Nephron (organoid): Measurements from ENCODE around the gene CCZ1B.
A peak's percentile ranks its signal among the peaks of the same experiment; 100 is the strongest.
"Not testable (repeated sequence)": the region's sequence is repeated elsewhere in the genome, so short reads cannot be mapped to it uniquely, and the experiment has no call there.

Experiments
- H3K27ac Mint-ChIP-seq, 3 experiments: 2 replicates each; pipeline ENCODE4 v1.8.0; 2020; ENCODE audit warnings: mixed read lengths in 3 of 3, mild to moderate bottlenecking in 2 of 3, moderate library complexity in 1 of 3
- H3K27me3 Mint-ChIP-seq: 2 replicates; pipeline ENCODE4 v1.8.0; 2021; ENCODE audit warnings: low read depth, mild to moderate bottlenecking, moderate library complexity, mixed read lengths
- H3K36me3 Mint-ChIP-seq: 2 replicates; pipeline ENCODE4 v1.8.0; 2020; ENCODE audit warnings: low read depth, mixed read lengths
- H3K4me1 Mint-ChIP-seq: 2 replicates; pipeline ENCODE4 v1.8.0; 2020; ENCODE audit warnings: mixed read lengths
- H3K4me3 Mint-ChIP-seq, 3 experiments: 2 replicates each; pipeline ENCODE4 v1.8.0; 2020; ENCODE audit warnings: mild to moderate bottlenecking in 3 of 3, mixed read lengths in 3 of 3, moderate library complexity in 2 of 3
- H3K9me3 Mint-ChIP-seq: 2 replicates; pipeline ENCODE4 v1.8.0; 2020; ENCODE audit warnings: mixed read lengths
- CTCF ChIP-seq, 3 experiments: fragments of 200-600 bp; sonication (generic); IDR thresholded peaks; one replicate each; pipeline ENCODE4 v1.5.0; 2021; ENCODE audit warnings: antibody characterized with exemption in 3 of 3; ENCODE audit not compliant: unreplicated experiment in 3 of 3

The CCZ1B gene

DNA sequence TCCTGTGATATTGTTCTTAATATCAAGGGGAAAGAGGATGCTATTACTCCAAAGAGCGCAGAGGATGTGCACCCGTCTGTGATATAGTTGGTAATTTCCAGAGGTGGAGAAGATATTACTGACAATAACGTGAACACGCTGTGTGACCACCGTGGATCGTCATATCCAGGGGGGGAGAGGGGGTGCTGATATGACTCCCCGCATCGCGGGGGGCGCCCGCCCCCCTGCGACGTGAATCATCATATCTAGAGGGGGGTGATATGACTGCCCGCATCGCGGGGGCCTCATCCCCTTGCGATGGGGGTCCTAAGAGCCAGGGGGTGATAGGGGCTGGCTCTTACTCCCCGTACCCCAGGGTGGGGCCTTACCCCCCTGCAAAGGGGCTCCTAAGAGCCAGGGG is 21.7 kb upstream of the CCZ1B start:
- H3K9me3 Mint-ChIP-seq, H3K4me1 Mint-ChIP-seq, H3K36me3 Mint-ChIP-seq, H3K4me3 Mint-ChIP-seq, H3K27ac Mint-ChIP-seq: not testable (repeated sequence)
- peaks cover 27% of the 10 kb centered on the region for H3K27me3 Mint-ChIP-seq

DNA sequence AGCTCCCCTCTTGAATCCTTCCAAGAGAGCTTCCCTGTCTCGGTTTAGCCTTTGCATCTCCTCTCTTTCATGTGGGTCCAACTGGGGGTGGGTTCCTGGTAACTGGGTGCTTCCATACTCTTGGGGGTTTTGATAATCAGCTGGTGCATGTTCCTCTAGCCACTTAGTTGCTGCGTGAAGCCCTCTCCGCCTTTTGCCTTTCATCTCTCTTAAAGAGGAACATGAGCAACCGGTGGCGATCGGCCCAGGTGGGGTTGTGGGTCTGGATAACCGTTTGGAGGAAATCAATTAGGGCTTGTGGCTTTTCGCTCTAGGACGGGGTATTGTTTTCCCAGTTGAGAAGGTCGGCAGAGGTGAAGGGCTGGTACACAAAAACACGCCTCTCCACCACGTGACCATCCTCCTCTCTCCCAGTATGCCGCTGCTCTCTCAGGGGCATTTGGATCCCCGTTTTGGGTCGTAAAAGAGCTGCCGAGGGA is 19.9 kb upstream of the CCZ1B start:
- peaks cover 28% of the 10 kb centered on the region for H3K27me3 Mint-ChIP-seq
- H3K4me3 Mint-ChIP-seq, H3K9me3 Mint-ChIP-seq, H3K27ac Mint-ChIP-seq, H3K4me1 Mint-ChIP-seq, H3K36me3 Mint-ChIP-seq: not testable (repeated sequence)

DNA sequence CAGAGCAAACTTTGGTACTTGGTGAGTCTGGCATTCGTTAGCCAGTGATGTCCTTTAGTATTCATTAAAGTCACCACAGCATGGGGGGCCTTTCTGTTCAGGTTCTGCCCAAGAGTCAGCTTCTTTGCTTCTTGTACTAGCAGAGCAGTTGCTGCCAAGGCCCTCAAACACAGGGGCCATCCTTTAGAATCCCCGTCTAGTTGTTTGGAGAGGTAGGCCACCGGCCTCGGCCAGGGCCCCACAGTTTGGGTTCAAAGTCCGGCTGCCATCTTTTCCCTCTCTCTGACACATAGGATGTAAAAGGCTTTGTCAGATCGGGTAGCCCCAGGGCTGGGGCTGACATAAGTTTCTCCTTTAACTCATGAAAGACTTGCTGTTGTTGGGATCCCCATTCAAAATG is 17.6 kb upstream of the CCZ1B start:
- not testable (repeated sequence) for H3K4me1 Mint-ChIP-seq, H3K36me3 Mint-ChIP-seq, H3K9me3 Mint-ChIP-seq, H3K4me3 Mint-ChIP-seq, H3K27ac Mint-ChIP-seq
- H3K27me3 Mint-ChIP-seq: peaks cover 28% of the 10 kb centered on the region

DNA sequence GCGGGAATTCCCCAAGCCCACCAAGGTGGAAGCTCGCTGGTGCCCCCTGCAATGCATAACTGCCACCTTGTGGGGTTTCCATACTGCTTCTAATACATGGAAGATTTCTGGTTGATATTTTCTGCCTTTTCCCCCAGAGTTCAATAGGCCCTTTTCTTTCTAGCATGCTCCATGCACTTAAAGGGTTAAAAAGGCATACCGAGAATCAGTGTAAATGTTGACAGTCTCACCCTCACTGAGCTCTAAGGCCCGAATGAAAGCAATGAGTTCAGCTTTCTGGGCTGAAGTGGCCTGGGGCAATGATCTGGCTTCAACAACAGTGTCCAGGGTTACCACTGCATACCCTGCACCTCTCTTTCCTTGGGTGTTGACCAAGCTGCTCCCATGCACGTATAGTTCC is 17.0 kb upstream of the CCZ1B start:
- not testable (repeated sequence) for H3K36me3 Mint-ChIP-seq, H3K27ac Mint-ChIP-seq, H3K4me1 Mint-ChIP-seq, H3K9me3 Mint-ChIP-seq, H3K4me3 Mint-ChIP-seq
- peaks cover 28% of the 10 kb centered on the region for H3K27me3 Mint-ChIP-seq

DNA sequence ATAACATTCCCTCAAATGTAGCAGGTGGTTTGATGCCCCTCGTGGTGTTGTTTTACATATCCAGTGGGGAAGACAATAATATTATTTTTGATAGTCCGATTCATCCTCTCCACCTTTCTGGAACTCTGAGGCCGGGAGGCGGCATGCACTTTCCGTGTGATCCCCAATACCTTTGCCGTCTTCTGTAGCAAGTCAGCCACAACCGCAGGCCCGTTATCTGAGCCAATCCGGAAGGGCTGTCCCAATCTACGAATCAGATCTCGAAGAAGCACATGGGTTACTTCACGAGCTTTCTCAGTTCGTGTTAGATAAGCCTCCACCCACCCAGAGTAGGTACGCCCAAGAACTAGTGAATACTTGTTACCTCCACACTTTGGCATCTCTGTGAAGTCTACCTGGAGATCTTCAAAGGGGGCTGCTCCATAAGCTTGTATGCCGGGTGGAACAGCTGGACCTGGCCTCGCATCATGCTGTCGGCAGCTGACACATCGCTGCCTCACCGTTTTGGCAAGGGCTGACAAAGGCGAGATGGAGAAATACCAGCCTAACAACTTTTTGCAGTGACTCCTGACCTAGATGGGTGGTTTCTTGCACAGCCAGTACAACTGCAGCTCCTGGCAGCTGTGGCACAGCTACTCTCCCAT is 16.3 kb upstream of the CCZ1B start:
- not testable (repeated sequence) for H3K4me1 Mint-ChIP-seq, H3K9me3 Mint-ChIP-seq, H3K27ac Mint-ChIP-seq, H3K4me3 Mint-ChIP-seq, H3K36me3 Mint-ChIP-seq
- peaks cover 26% of the 10 kb centered on the region for H3K27me3 Mint-ChIP-seq

DNA sequence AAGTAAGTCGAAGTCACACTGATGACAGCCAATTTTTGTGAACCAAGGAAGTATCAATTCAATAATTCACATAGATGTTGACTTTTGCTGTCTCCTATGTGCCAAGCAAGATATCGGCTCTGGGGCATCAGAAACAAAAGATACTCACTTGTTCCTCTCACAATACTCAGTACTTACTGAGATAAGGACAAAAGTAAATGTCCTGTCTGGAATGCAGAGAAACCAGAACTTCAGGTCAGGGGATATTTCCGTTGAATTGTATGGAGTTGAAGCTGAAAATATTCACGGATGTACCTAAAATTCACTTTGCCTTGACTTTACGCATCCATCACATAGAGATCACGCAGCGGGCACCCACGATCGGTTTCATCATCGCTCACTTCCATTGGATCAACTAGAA is 11.0 kb upstream of the CCZ1B start:
- H3K27me3 Mint-ChIP-seq: peaks cover 18% of the 10 kb centered on the region
- not testable (repeated sequence) for H3K36me3 Mint-ChIP-seq, H3K4me1 Mint-ChIP-seq, H3K4me3 Mint-ChIP-seq, H3K9me3 Mint-ChIP-seq, H3K27ac Mint-ChIP-seq

GRCh38 chr7:6835521-6835920 is 9.4 kb upstream of the CCZ1B start:
- H3K27me3 Mint-ChIP-seq: peaks cover 29% of the 10 kb centered on the region
- not testable (repeated sequence) for H3K4me3 Mint-ChIP-seq, H3K36me3 Mint-ChIP-seq, H3K4me1 Mint-ChIP-seq, H3K27ac Mint-ChIP-seq, H3K9me3 Mint-ChIP-seq

- Mint-ChIP-seq H3K27me3 (peaks cover 41% of the 10 kb centered on the region), H3K27ac (no peak overlapping the region), H3K9me3 (no peaks in the 10 kb centered on the region), H3K36me3 (no peaks in the 10 kb centered on the region), H3K4me1 (no peaks in the 10 kb centered on the region), H3K4me3 (no peak overlapping the region)
- TF ChIP-seq CTCF (IDR thresholded peaks at IDR 0.05; ENCODE audit: unreplicated experiment in 3 of 3): no peak
Measured at GRCh38 chr7:6833636-6834035, 7.6 kb upstream of the CCZ1B start.

- Mint-ChIP-seq H3K9me3 (no peaks in the 10 kb centered on the region), H3K27ac (no peak overlapping the region), H3K36me3 (no peaks in the 10 kb centered on the region), H3K4me3 (no peak overlapping the region), H3K4me1 (no peaks in the 10 kb centered on the region), H3K27me3 (peaks cover 47% of the 10 kb centered on the region)
- TF ChIP-seq CTCF (IDR thresholded peaks at IDR 0.05; ENCODE audit: unreplicated experiment in 3 of 3): no peak
Measured at GRCh38 chr7:6831018-6831725, 5.1 kb upstream of the CCZ1B start.

DNA sequence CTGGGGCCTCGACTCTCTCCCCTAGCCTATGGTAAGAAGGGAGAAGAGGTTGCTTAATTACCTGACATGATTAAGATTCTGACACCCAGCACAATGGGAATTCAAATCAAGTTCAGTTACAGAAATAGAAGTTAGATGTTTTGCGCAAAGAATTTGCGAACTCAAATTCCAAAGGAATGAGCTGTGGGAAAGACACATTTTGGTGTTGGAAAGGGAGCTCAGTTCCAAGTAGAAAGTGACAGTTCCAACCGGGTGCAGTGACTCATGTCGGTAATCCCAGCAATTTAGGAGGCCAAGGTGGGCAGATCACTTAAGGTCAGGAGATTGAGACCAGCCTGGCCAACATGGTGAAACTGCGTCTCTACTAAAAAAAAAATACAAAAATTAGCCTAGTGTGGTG is 4.0 kb upstream of the CCZ1B start:
- not testable (repeated sequence) for H3K27ac Mint-ChIP-seq, H3K9me3 Mint-ChIP-seq, H3K4me3 Mint-ChIP-seq, H3K4me1 Mint-ChIP-seq, H3K36me3 Mint-ChIP-seq
- peaks cover 42% of the 10 kb centered on the region for H3K27me3 Mint-ChIP-seq

- H3K27me3 Mint-ChIP-seq: peaks cover 38% of the 10 kb centered on the region
- H3K9me3 Mint-ChIP-seq, H3K36me3 Mint-ChIP-seq, H3K27ac Mint-ChIP-seq, H3K4me3 Mint-ChIP-seq, H3K4me1 Mint-ChIP-seq: not testable (repeated sequence)
Measured at GRCh38 chr7:6829616-6830015, 3.5 kb upstream of the CCZ1B start.

DNA sequence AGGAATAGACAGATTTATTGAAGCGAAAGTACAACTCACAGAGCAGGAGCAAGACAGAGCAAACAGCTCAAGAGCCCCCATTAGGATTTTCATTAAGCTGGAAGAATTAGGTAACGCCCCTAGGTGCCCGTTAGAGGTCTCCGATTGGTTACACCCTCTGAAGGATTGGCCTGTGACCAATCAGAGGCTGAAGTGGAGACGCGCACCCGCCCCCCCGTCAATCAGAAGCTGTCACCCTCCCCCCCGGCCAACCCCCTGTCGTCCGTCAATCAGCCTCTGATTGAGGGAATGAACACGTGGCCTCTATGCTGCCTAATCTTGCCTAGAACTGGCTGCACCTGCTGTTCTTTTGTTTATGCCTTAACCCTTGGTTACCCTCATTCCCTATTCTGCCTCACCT is 1.1 kb upstream of the CCZ1B start:
- H3K36me3 Mint-ChIP-seq, H3K9me3 Mint-ChIP-seq, H3K4me1 Mint-ChIP-seq: not testable (repeated sequence)
- peak overlapping the region in 1 of 3 experiments; percentile 59 for H3K27ac Mint-ChIP-seq
- peaks cover 36% of the 10 kb centered on the region for H3K27me3 Mint-ChIP-seq
- peak overlapping the region; percentile 58 to 82 (median 79) for H3K4me3 Mint-ChIP-seq
